Right lobe of liver (tissue), 6 donors: ENCODE data around the gene C15orf40. TPM values are rescaled to one million over a fixed set of nuclear protein-coding genes. Genes with fewer than 3 reads are reported as not detected.

Source experiments
- ATAC-seq, 4 donors: fragments of 200-7000 bp; cut with Tn5 transposase; one replicate each; pipeline ENCODE4 v1.9.1; 2020; ENCODE audit warnings: mild to moderate bottlenecking in 4 of 4, moderate library complexity in 4 of 4
- DNase-seq, 3 donors: peaks; one replicate each; pipeline ENCODE4 v3.0.0-alpha.2; 2020
- H3K27ac ChIP-seq, 3 donors: fragments of 200-600 bp; one replicate each; pipeline ENCODE4 v1.8.0; 2022
- H3K27me3 ChIP-seq, 2 donors: fragments of 200-600 bp; one replicate each; pipeline ENCODE4 v1.8.0; 2022
- H3K36me3 ChIP-seq, 4 donors: fragments of 200-600 bp; sonication (generic) in 1 of 4; one replicate each; pipeline versions ENCODE4 v1.5.1 to v1.8.0; 2017 to 2022; ENCODE audit warnings: control low read depth in 1 of 4
- H3K4me1 ChIP-seq, 4 donors: fragments of 200-600 bp; sonication (generic) in 1 of 4; one replicate each; pipeline versions ENCODE4 v1.5.1 to v1.8.0; 2017 to 2022; ENCODE audit warnings: control low read depth in 1 of 4
- H3K4me3 ChIP-seq, 3 donors: fragments of 200-600 bp; one replicate each; pipeline ENCODE4 v1.8.0; 2022
- H3K9me3 ChIP-seq, 4 donors: fragments of 200-600 bp; sonication (generic) in 1 of 4; one replicate each; pipeline versions ENCODE4 v1.5.1 to v1.8.0; 2017 to 2022; ENCODE audit warnings: control low read depth in 1 of 4
- CTCF ChIP-seq, 4 donors: fragments of 200-600 bp in 3 of 4; fragments of 450-650 bp in 1 of 4; IDR thresholded peaks; one replicate each; pipeline versions ENCODE4 v1.5.1 to v1.8.0; 2016 to 2022; ENCODE audit warnings: antibody characterized with exemption in 4 of 4, mild to moderate bottlenecking in 2 of 4
- POLR2A ChIP-seq: fragments of 450-650 bp; IDR thresholded peaks from one replicate; pipeline ENCODE4 v1.6.1; 2017; ENCODE audit warnings: antibody characterized with exemption, mild to moderate bottlenecking
- WGBS: methylation state at CpG from one replicate; pipeline ENCODE4 v1.1.6; 2018; ENCODE audit warnings: low coverage, low lambda C conversion rate; ENCODE audit not compliant: insufficient coverage; ENCODE audit errors: missing lambda C conversion rate; 5-methylcytosine and 5-hydroxymethylcytosine counted together
- intact Hi-C, 2 donors: fragments of 100-400 bp; cut with DNase I; formaldehyde crosslinking; loops; one replicate each; pipeline versions ENCODE4 v1.11.2 to v1.14.1; 2022
- total RNA-seq, 6 experiments: library from RNA; depleted of rRNA in 2 of 6; stranded (reverse); fragments of >200 nt in 2 of 6; fragmentation: NEBNext Ultra II Directional in 3 of 6; extraction: Animal tissue kit (Norgen Biotek cat#: 25700) in 3 of 6; gene quantifications; one replicate each; pipeline versions ENCODE4 v1.1.0 to v1.2.4, GENCODE V29; 2016 to 2023
- donor health status: DM: no; HTN: yes; CAD: no.
- donor health status: DM: no; HTN: no; CAD: no.
- donor health status: DM: no; HTN: no; CAD: no.
- donor health status: DM: no; HTN: yes; CAD: no.
- donor health status: DM: no; HTN: yes; CAD: no.

Gene C15orf40
- total RNA-seq, 6 experiments from 2014 or later = 7.1 to 10.7 (median 8.6) TPM

- Histone ChIP-seq H3K4me1 (no peaks in the 10 kb centered on the region), H3K27ac (no peak overlapping the region), H3K27me3 (no peaks in the 10 kb centered on the region), H3K4me3 (no peak overlapping the region), H3K36me3 (peaks cover 0 to 18% (median 2%) of the 10 kb centered on the region in 4 donors), H3K9me3 (no peaks in the 10 kb centered on the region)
- WGBS = 96% methylated on average over 8 of the region's 8 CpGs
- intact Hi-C loops = no loop called here
- TF ChIP-seq CTCF (IDR thresholded peaks at IDR 0.05) (no peak), POLR2A (no peak)
- DNase-seq = no peak
- no peak for ATAC-seq
These were observed 18.6 kb upstream of the C15orf40 start for GRCh38 chr15:83030021-83030420.

GRCh38 chr15:83018436-83018835 lies 7.0 kb upstream of the C15orf40 start:
- Histone ChIP-seq H3K4me3 (no peak overlapping the region), H3K36me3 (peaks cover 0 to 38% (median 21%) of the 10 kb centered on the region in 4 donors), H3K9me3 (no peaks in the 10 kb centered on the region), H3K27ac (no peak overlapping the region), H3K27me3 (no peaks in the 10 kb centered on the region), H3K4me1 (no peaks in the 10 kb centered on the region)
- TF ChIP-seq CTCF (IDR thresholded peaks at IDR 0.05) (no peak), POLR2A (no peak)
- 91% methylated on average over 2 of the region's 2 CpGs for WGBS
- intact Hi-C loops = no loop called here
- DNase-seq (no peak), ATAC-seq (no peak)

- no peak overlapping the region for H3K27ac ChIP-seq
- peaks cover 0 to 38% (median 21%) of the 10 kb centered on the region in 4 donors for H3K36me3 ChIP-seq
- WGBS = 83% methylated on average over 5 of the region's 5 CpGs
- no peak overlapping the region for H3K4me3 ChIP-seq
- H3K4me1 ChIP-seq = peaks cover 0 to 6% (median 3%) of the 10 kb centered on the region in 4 donors
- intact Hi-C loops = no loop called here
- TF ChIP-seq POLR2A = no peak
- TF ChIP-seq CTCF (IDR thresholded peaks at IDR 0.05) = no peak
- no peak for DNase-seq
- no peak for ATAC-seq
- no peaks in the 10 kb centered on the region for H3K9me3 ChIP-seq
- H3K27me3 ChIP-seq = no peaks in the 10 kb centered on the region
These were observed 5.5 kb upstream of the C15orf40 start for GRCh38 chr15:83016906-83017305.

GRCh38 chr15:83015361-83015760 lies 3.9 kb upstream of the C15orf40 start:
- Histone ChIP-seq H3K9me3 (no peaks in the 10 kb centered on the region), H3K27ac (no peak overlapping the region), H3K4me3 (no peak overlapping the region), H3K36me3 (peaks cover 0 to 31% (median 16%) of the 10 kb centered on the region in 4 donors), H3K27me3 (no peaks in the 10 kb centered on the region), H3K4me1 (peaks cover 0 to 13% (median 5%) of the 10 kb centered on the region in 4 donors)
- DNase-seq = no peak
- WGBS = 75% methylated on average over 4 of the region's 4 CpGs
- no peak for ATAC-seq
- no peak for TF ChIP-seq CTCF (IDR thresholded peaks at IDR 0.05)
- TF ChIP-seq POLR2A = no peak
- intact Hi-C loops = no loop called here

- Histone ChIP-seq H3K36me3 (peaks cover 0 to 33% (median 14%) of the 10 kb centered on the region in 4 donors), H3K4me1 (peaks cover 0 to 17% (median 7%) of the 10 kb centered on the region in 4 donors), H3K9me3 (no peaks in the 10 kb centered on the region), H3K27me3 (no peaks in the 10 kb centered on the region), H3K4me3 (no peak overlapping the region), H3K27ac (no peak overlapping the region)
- DNase-seq (no peak), ATAC-seq (no peak)
- no peak for TF ChIP-seq CTCF (IDR thresholded peaks at IDR 0.05)
- TF ChIP-seq POLR2A = no peak
- 75% methylated on average over 2 of the region's 5 CpGs for WGBS
- intact Hi-C loops = no loop called here
These were observed 2.8 kb upstream of the C15orf40 start for GRCh38 chr15:83014205-83014653.
